HS-27A (cell line): Measurements from ENCODE around the gene KIZ.
"Not testable (repeated sequence)": the region's sequence is repeated elsewhere in the genome, so short reads cannot be mapped to it uniquely, and the experiment has no call there.

Source experiments
- DNase-seq: peaks from one replicate; pipeline ENCODE4 v3.0.0-alpha.2; 2012; ENCODE audit warnings: low read depth, missing footprints

The KIZ gene

DNA sequence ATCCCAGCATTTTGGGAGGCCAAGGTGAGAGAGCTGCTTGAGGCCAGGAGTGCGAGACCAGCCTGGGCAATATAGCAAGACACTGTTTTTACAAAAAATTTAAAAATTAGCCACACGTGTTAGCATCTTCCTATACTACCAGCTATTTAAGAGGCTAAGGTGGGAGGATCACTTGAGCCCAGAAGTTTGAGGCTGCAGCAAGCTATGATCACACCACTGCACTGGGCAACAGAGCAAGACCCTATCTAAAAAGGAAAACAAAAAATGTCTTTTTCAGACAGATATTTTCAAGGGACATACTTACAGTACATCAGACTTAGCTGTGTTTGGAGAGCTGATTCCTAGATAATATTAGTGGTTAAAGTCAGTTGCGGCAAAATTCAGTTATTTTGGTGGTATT lies 104.3 kb downstream of the KIZ start:
- no peak for DNase-seq

DNA sequence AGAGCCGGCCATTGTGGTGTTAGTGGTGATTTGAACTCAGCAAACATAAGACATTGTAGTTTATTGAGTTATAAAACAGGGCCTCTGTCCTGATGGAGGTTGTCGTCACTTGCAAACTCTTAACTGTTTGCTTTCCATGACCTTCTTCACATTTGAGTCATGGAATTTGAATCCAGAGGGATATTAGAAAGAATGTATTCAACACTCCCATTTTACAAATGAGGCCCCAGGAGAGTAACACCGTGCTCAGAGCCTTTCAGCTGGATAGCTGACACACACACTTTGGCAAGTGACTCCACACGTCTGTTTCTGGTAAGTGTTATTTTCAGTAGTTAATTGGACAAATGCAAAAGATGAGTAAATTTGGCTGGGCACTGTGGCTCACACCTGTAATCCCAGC lies 104.8 kb downstream of the KIZ start:
- DNase-seq = no peak

GRCh38 chr20:21232546-21233280 lies 106.8 kb downstream of the KIZ start:
- DNase-seq = no peak

DNA sequence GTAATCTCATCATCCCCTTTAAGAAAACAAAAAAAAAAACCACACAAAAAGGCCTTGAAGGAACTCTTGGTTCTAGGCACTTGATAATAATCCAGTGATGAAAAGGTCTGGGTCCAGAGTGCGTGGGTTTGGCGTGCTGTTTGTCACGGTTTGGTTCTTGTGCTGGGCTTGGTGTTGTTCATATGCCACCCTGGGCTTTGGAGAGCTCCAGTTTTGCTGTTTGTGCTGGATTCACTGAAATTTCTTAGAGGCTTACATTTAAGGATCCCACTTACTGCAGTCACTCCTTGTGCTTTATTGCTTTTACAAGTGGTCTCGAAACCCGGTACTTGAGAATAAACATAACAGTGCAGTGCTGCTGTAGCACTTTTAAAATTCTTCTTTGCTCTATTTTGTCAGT lies 108.4 kb downstream of the KIZ start:
- no peak for DNase-seq

GRCh38 chr20:21234806-21235483 lies 109.1 kb downstream of the KIZ start:
- no peak for DNase-seq

DNA sequence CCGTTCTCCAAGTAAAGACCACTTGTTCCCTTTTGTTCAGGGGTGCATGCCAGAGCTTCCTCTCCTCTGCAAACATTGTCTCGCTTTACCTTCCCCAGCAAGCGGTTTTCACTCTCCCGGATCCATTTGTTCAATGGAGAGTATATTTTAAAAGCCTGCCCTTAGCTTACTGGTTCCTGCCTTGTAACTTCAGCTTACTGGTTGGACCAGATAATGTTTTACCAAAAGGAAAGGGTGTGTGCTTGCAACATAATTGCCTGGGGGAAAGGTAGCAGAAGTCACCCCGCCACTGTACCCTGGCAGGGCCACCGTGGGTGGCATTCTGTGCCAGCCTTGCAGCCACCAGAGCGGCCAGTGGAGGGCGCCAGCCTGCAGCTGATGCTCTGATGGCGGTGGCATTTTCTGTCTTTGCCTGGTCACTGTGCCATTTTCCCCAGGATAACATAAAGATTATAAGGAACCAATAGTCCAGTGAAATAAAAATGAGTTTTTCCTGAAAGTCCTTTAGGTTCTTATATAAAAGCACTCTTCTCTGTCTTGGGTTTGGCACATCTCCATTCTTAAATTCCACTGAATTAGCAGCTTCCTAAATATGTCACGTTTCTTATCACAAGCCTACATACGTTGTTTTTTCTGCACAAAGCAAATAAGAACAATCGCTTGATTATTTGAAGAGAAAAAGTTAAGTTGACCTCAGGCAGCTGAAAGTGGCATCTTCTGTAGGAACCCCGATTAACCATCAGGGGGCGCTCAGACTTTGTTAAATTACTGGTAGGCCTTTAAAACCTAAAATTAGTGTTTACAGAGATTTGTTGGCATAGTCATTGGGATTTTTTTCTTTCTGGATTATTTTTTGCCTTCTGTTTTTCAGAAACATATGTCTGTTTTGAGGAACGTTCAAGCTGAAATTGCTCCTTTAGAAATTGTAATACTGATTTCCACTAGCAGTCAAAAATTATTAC lies 109.9 kb downstream of the KIZ start:
- peak; percentile 35 for DNase-seq

GRCh38 chr20:21237956-21238799 lies 112.3 kb downstream of the KIZ start:
- DNase-seq = no peak

DNA sequence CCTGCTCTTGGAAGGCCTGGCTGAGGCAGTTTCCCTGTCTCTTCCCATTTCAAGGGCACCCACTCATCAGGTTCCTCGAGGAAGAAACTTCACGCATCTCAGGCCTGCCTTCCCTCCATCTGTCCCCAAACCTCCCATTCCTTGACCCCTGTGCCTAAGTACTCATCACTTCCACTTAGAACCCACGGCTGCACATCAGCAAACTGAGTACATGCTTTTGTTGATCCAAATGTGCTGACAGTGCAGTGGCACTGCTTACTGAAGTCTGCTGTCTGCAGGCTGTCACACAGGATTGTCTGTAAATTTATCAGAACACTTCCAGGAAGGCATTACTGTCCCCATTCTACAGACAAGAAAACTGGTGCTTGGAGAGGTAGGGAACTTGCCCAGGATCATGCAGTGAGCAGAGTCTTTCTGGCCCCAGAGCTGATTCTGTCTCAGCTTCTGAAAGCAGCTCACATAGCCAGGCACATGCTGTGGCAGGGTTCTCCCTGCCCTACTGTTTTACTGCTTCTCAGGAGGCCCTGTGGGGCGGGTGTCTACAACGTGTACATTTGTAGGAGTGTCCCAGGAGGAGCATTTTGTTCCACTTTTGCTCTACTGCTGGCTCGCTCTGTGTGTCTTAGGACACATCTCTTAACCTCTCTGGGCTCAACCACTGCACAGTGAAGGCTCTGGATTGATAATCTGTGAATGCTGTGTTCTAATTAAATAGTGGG lies 113.1 kb downstream of the KIZ start:
- DNase-seq = no peak

GRCh38 chr20:21240394-21240793 lies 114.5 kb downstream of the KIZ start:
- DNase-seq = no peak

DNA sequence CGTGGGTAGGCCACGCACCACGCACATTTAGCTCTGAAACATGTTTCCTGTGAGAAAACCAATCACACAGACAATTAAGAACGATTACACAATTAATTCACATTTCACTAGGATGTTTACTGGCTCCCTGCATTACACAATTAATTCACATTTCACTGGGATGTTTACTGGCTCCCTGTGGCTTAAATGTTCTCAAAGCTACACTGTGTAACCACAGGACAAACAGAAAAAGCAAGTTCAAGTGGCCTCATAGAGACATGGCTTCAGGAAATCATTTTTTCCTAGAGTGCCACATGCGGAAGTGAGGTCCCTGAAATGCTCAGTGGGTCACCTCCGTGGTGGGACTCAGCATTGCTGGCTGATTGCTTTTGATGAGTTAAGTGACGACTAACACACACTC lies 115.5 kb downstream of the KIZ start:
- DNase-seq = no peak

GRCh38 chr20:21243811-21244210 lies 117.9 kb downstream of the KIZ start:
- no peak for DNase-seq

GRCh38 chr20:21244808-21245207 lies 118.9 kb downstream of the KIZ start:
- no peak for DNase-seq

DNA sequence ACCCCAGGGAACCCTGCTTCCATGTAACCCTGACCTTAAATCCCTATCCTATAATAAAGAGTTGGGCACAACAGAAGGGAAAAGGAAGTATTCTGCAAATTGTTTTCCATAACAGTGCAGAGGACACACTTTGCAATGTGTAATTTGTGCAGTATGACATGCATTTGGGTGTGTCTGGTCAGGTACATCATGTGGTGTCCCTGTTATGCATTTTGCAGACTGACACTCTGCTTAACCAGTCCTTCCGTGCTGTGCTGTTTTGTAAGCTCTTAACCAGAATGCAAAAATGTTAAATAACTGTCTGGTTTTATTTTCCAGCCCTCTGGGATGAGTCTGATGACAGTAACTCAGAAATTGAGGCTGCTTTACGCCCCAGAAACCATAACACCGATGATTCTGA lies 120.3 kb downstream of the KIZ start:
- DNase-seq = no peak

- not testable (repeated sequence) for DNase-seq
Measured at GRCh38 chr20:21247603-21248095, 121.8 kb downstream of the KIZ start.

- DNase-seq = no peak
Measured at GRCh38 chr20:21251278-21251677, 125.4 kb downstream of the KIZ start.

- no peak for DNase-seq
Measured at GRCh38 chr20:21257192-21257591, 131.3 kb downstream of the KIZ start.

- no peak for DNase-seq
Measured at GRCh38 chr20:21258411-21258810, 132.5 kb downstream of the KIZ start.

DNA sequence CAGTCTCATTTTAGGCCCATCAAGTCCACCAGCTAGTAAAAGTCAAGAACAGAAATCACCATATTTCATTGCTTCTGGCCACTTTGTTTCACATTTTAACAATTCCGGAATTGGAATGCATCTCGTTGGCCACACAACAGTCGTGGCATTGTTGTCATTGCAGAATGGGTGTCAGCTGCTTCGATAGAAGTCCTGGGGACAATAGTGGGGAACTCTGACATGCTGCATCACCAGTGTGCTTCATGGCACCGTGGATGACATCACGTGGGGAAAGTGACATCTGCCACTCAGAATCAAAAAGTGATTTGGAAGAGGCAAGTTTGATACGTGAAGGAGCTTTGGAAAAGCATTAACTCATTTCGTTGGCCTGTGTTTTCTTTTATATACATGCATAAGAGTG lies 133.5 kb downstream of the KIZ start:
- DNase-seq = no peak

DNA sequence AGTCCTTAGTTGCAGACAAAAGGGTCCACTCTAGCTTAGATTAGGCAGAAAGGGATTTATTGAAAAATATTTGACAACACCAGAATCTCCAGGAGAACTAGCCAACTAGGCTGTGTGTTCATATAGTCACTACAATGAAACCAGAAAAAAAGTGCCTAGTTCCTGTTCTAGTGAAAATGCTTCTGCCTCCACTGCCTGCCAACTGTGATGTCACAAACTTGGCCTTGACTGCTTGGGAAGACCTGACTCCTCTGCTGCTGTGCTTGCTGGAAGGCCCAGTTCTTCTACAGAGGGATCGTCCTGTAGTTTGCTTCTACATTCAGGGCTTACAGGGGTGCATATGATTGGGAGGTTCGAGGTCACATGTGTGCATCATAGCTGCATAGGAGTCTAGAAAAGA lies 136.9 kb downstream of the KIZ start:
- DNase-seq = no peak

DNA sequence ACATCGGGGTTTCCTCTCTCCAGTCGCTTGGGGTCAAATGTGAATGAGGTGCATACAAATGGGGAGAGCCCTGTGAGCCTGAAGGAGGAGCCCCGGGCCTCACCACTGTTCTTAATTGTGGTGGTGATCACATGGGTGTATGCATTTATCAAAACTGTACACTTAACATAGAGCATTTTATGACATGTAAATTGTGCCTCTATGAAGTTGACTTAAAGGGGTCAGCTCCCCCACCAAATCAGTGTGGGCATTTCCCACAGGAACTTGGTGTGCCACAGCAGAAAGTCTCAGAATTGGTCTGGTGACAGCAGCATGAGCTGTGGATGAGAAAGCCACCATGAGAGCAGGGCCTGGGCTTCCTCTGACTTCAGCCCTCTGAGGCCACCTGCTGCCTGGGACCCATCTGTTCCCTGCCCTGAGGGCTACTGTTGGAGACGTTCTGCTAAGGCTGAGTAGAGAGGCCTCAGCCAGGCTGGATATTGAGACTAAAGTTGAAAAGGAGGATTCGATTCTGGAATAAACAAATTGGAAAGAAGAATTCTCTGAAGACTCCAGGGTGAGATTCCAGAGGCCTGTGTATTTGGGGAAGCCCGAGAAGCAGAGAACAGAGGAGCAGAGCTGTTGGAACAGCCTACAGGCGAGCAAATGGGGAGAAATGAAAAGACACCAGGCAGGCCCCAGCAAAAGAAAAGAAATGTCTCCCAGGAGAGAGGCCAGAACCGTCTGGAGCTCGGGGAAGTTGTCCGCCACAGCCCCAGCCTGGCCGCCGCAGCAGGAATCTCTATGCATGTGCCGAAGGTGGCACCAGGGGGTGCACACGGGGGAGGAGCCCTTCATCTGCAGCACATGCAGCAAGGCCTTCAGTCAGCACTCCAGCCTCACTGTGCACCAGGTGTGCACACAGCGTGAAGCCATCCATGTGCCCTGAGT lies 139.6 kb downstream of the KIZ start:
- no peak for DNase-seq
